HG03442 (cell line): Measurements from ENCODE around the gene CDKAL1.
"Not testable (repeated sequence)": the region's sequence is repeated elsewhere in the genome, so short reads cannot be mapped to it uniquely, and the experiment has no call there.

ENCODE experiments used
- ATAC-seq: cut with Tn5 transposase; IDR thresholded peaks from one replicate; pipeline ENCODE4 v1.9.1; 2021; ENCODE audit warnings: mild to moderate bottlenecking, moderate library complexity; ENCODE audit not compliant: unreplicated experiment

CDKAL1 gene

DNA sequence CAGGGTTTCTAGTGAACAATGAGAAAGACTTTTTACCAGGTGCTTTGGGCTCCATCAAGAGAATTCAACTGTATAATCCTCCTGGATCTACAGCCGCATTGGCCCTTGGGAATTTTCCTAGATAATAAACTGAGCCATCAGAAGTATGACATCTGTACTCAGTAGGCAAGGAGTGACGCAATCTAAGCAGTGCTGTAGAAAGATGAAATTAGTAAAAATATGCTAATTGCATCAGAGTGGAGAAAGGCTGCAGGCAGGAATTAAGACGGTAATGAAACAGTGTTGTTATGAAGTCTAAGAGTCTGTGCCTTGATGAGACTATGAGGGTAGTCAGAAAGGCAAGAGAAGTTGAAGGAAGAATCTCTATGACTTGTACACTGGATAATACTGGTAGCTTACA lies 551.4 kb downstream of the CDKAL1 start:
- ATAC-seq: no peak

DNA sequence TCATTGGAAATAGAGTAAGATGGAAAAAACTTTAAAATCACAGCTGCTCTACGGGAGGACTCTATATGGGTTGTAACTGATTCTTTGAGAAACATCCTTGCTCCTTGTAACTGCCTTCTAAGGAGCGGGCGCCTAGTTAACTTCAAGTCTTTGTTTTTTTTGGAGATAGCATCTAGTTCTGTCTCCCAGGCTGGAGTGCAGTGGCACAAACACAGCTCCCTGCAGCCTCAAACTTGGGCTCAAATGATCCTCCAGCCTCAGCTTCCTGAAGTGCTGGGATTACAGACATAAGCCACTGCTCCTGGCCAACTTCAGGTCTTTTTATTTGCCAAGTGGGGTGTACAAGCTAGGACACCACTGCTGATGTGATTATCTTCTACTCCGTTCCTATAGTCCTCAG lies 552.9 kb downstream of the CDKAL1 start:
- no peak for ATAC-seq

- no peak for ATAC-seq
Observed at GRCh38 chr6:21091411-21091810, 557.2 kb downstream of the CDKAL1 start.

DNA sequence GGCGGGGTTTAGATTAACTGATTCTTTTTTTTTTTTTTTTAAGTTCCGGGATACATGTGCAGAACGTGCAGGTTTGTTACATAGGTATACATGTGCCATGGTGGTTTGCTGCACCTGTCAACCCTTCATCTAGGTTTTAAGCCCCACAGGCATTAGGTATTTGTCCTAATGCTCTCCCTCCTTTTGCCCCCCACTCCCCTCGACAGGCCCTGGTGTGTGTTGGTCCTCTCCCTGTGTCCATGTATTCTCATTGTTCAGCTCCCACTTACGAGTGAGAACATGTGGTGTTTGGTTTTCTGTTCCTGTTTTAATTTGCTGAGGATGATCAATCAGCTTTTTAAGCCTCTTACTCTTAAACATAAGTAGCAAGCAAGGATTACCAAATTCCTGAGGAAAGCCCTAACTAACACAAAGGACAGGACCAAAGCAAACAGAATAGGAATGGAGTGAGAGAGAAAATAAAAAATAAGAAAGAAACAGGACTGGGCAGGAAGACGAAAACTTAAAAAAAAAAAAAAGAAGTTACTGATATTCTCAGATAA lies 558.0 kb downstream of the CDKAL1 start:
- ATAC-seq: not testable (repeated sequence)

- ATAC-seq: no peak
Observed at GRCh38 chr6:21095462-21095861, 561.2 kb downstream of the CDKAL1 start.

DNA sequence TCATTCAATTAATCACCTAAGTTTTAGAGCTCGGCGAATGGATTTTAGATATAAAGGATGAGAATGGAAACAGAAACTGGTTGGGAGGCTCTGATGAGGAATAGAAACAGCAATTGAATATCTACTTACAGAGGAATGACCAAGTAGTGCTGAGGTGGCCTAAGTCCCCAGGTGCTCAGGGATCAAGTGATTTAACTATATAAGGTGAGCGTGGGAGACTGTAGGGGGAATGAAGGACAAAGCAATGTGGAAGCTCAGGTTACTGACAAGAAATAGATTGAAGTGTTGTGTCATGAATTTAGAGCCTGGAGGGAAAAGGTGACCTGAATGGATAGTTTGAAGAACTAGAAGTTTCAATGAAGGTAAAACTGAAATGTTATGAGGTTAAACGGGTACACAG lies 563.9 kb downstream of the CDKAL1 start:
- no peak for ATAC-seq

- ATAC-seq: no peak
Observed at GRCh38 chr6:21098744-21099143, 564.5 kb downstream of the CDKAL1 start.

DNA sequence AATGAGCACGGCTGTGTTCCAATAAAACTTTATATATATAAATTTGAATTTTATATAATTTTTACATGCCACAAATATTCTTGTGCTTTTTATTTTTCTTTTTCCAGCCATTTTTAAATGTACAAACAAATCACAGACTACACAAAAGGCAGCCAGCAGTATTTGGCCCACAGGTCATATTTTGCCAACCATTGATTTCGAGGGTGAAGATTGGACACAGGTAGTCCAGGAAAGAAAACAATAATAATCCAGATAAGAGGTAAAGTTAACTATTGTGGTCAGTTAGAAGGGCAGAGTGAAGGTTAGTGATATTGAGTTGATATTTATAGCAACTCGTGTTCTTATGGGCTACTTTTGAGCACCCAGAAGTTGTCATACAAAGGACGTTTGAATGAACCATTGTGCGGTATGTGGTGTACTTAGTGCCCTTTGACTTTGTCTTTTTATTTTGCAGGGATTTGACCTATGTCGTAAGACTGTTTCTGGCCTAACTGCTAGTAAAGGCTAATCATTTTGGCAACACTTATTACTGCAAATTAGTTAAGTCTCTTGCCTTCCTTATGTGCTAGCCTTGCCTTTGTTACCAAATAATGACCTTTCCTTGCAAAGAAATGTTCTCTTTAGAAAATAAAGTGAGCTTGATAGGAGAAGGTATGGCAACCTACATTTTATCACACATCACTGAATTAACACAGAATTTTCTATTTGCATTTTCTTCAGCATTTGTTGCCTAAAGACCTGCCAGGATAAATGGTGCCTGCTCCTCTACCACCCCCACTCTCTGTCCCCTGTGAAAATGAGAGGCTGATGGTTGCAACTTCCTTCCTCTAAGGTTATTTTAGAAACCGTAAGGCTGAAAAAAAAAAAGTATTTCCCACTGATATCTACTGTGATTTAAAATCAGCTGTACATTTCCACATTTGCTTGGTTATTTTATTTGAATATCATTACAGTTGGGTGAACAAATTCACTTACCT lies 565.4 kb downstream of the CDKAL1 start:
- no peak for ATAC-seq

- ATAC-seq: no peak
Observed at GRCh38 chr6:21100991-21101390, 566.7 kb downstream of the CDKAL1 start.

GRCh38 chr6:21101694-21102093 lies 567.4 kb downstream of the CDKAL1 start:
- no peak for ATAC-seq

DNA sequence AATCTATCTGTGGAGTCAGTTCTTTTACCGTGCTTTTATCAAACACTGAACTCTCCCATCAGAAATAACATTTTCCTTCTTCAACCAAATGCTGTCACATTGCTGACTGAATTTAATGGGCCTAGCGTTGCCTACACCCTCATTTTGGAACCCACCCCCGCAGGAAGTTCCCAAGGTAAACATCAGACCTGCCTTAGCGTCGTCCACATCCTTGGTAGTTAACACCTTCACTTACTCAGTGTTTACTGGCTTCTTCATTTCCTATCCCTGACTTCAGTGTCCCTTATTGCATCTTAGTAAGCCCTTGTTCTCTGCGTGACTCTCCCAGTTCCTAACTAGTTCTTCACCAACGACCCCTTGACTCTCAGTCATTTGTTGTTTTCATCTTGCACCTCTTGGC lies 567.9 kb downstream of the CDKAL1 start:
- no peak for ATAC-seq

DNA sequence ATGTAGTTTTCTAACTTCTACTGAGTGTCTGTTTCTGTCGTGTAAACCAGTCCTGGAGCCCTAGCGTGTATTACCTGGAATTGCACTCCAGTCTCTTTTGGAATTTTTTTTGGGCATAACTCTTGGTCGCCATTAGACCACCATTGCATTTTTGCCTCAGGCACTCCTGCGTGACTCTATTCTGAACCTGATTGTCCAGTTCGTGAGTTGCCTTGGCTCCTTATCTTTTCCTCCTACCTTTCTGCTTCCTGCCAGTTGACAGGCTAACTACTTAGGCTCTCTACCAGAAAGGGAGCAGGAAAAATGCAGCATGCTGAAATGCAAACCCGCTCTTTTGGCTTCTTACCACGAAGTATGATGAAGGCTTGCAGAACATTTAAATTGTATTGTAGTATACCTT lies 568.4 kb downstream of the CDKAL1 start:
- no peak for ATAC-seq

DNA sequence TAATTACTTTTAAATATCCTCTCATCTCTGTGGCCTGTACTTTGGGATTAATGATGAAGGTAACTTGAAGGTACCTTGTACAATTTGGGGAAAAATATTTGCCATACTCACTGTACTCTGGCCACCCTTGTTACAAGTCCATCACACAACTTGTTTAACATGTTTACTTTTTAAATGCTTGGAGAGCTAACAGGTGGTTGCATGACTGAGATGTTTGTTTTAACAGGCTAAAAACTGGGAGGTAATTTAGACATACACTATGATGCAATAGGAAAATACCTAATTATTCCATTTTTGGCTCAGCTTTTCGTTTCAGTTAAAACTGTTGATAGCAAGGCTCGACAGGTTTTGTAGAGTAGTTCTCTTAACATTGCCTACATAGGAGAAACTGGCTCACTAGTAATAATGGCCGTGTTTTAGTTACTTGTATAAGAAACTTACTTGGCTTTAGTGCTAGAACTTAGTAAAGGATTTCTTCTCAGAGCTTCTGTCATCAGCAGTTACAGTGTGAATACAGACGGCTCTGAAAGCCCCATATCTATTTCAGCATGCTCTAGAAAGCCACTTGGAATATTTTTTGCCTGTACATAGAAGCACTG lies 569.5 kb downstream of the CDKAL1 start:
- no peak for ATAC-seq

DNA sequence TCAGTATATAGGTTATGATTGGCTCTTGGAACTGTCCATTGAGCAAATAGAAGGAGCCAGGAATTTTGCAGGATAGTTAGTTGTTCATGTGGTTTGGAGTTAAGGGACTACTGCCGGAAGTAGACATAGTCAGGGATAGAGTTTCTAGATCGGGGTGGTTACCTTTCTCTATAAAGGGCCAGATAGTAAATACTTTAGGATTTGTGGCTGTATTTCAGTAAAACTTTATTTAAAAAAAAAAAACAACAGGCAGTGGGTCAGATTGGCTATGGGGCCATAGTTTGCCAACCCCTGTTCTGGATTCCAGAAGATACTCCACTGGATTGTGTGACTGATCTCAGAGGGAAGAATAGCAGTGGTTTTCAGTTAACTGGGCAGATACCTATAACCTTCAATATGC lies 570.0 kb downstream of the CDKAL1 start:
- no peak for ATAC-seq

- no peak for ATAC-seq
Observed at GRCh38 chr6:21107796-21108195, 573.5 kb downstream of the CDKAL1 start.

GRCh38 chr6:21109391-21110178 lies 575.3 kb downstream of the CDKAL1 start:
- ATAC-seq: no peak

- no peak for ATAC-seq
Observed at GRCh38 chr6:21110684-21111083, 576.4 kb downstream of the CDKAL1 start.

GRCh38 chr6:21111093-21111725 lies 577.0 kb downstream of the CDKAL1 start:
- ATAC-seq: no peak

DNA sequence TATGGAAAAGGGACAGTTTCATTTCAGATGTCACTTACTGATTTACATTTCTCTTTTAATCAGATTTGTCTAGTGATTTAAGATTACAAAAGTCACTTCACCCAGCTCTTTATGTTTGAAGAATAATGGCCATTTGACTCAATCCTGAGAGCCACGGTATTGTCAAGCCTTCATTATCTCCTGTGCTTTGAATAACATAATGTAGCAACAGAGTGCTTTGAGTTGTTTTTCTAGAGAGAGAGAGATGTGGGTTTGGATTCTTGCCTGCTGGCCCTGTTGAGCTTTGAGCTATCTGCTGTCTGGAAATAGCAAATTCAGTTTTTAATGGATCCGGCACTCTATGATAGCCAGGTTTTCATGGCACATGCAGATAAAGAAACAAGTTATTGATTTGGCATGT lies 580.9 kb downstream of the CDKAL1 start:
- ATAC-seq: no peak

- no peak for ATAC-seq
Observed at GRCh38 chr6:21116736-21117135, 582.5 kb downstream of the CDKAL1 start.
